PFSK-1 (cell line): ENCODE measurements around the gene FBP2.

ENCODE experiments used
- POLR2AphosphoS5 ChIP-seq: IDR thresholded peaks from 2 replicates; pipeline ENCODE4 v1.6.1; 2012; ENCODE audit warnings: low read depth, mild to moderate bottlenecking, control low read depth, low read length, moderate library complexity
- SIN3A ChIP-seq: IDR thresholded peaks from 2 replicates; pipeline ENCODE4 v1.6.1; 2012; ENCODE audit warnings: mild to moderate bottlenecking, low read length, moderate library complexity, borderline replicate concordance; ENCODE audit not compliant: insufficient read depth
- TAF1 ChIP-seq: IDR thresholded peaks from 2 replicates; pipeline ENCODE4 v1.6.1; 2012; ENCODE audit warnings: low read length, control low read depth, borderline replicate concordance; ENCODE audit not compliant: insufficient read depth
- TF ChIP-seq, protein P1 (sequence below), 2 experiments: IDR thresholded peaks; 2 replicates each; pipeline versions ENCODE4 v1.6.1 to v1.8.0; 2011 to 2012; ENCODE audit warnings: low read depth in 2 of 2, low read length in 2 of 2, control low read depth in 1 of 2, inconsistent platforms in 1 of 2, mild to moderate bottlenecking in 1 of 2, moderate library complexity in 1 of 2; ENCODE audit not compliant: insufficient read depth in 1 of 2

DNA sequence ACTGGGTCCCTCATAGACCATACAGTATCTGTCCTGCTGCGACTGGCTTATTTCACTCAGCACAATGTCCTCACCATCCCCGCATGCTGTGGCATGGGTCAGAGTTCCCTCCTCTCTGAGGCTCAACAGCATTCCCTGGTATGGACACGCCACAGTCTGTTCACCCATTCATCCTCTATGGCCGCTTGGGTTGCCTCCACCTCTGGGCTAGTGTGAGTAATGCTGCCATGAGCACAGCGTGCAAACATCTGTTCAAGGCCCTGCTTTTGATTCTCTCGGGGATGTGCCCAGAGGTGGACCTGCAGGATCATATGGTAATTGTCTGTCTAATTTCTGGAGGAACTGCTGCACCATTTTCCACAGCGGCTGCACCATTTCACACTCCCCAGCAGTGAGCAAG lies 5.5 kb upstream of the FBP2 start:
- TF ChIP-seq, protein P1, sequence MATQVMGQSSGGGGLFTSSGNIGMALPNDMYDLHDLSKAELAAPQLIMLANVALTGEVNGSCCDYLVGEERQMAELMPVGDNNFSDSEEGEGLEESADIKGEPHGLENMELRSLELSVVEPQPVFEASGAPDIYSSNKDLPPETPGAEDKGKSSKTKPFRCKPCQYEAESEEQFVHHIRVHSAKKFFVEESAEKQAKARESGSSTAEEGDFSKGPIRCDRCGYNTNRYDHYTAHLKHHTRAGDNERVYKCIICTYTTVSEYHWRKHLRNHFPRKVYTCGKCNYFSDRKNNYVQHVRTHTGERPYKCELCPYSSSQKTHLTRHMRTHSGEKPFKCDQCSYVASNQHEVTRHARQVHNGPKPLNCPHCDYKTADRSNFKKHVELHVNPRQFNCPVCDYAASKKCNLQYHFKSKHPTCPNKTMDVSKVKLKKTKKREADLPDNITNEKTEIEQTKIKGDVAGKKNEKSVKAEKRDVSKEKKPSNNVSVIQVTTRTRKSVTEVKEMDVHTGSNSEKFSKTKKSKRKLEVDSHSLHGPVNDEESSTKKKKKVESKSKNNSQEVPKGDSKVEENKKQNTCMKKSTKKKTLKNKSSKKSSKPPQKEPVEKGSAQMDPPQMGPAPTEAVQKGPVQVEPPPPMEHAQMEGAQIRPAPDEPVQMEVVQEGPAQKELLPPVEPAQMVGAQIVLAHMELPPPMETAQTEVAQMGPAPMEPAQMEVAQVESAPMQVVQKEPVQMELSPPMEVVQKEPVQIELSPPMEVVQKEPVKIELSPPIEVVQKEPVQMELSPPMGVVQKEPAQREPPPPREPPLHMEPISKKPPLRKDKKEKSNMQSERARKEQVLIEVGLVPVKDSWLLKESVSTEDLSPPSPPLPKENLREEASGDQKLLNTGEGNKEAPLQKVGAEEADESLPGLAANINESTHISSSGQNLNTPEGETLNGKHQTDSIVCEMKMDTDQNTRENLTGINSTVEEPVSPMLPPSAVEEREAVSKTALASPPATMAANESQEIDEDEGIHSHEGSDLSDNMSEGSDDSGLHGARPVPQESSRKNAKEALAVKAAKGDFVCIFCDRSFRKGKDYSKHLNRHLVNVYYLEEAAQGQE (IDR thresholded peaks at IDR 0.05; ENCODE audit: insufficient read depth in 1 of 2, low read depth in 2 of 2, low read length in 2 of 2): no peak
- TF ChIP-seq SIN3A (no peak), POLR2AphosphoS5 (no peak), TAF1 (no peak)
